H1 (cell line): ENCODE measurements around the gene PIMREG. TPM values are rescaled to one million over a fixed set of nuclear protein-coding genes. Genes with fewer than 3 reads are reported as not detected.

ENCODE experiments used
- BRCA1 ChIP-seq: IDR thresholded peaks from 2 replicates; pipeline ENCODE4 v1.6.1; 2012; ENCODE audit warnings: low read depth, low read length, improper control_type of control experiment
- YY1 ChIP-seq: IDR thresholded peaks from 2 replicates; pipeline ENCODE4 v1.6.1; 2011; ENCODE audit warnings: low read depth, mild to moderate bottlenecking, low read length
- polyA plus RNA-seq, 7 experiments: library from polyadenylated mRNA; depleted of rRNA in 3 of 7; stranded (reverse) in 5 of 7; unstranded in 2 of 7; fragments of >200 nt in 5 of 7; fragments of 200-250 nt in 2 of 7; gene quantifications; 1 replicate in 5 of 7; 2 replicates in 1 of 7; 4 replicates in 1 of 7; pipeline versions ENCODE4 v1.2.1 to v1.2.3, GENCODE V29; 2011 to 2013; ENCODE audit warnings: missing spikeins in 2 of 7, mixed read lengths in 2 of 7
- total RNA-seq: library from RNA; stranded (reverse); fragmentation: NEBNext Ultra II Directional; extraction: Animal tissue kit (Norgen Biotek cat#: 25700); gene quantifications from 2 replicates; pipeline ENCODE4 v1.2.1, GENCODE V29; 2021
- TF ChIP-seq, protein P1 (sequence below): fragments of 300-600 bp; sonication (generic); IDR thresholded peaks from 2 replicates; pipeline ENCODE4 v1.7.1; 2012; ENCODE audit warnings: low read length, moderate library complexity, mild to moderate bottlenecking, inconsistent platforms; ENCODE audit not compliant: insufficient replicate concordance
- TF ChIP-seq, protein P2 (sequence below): IDR thresholded peaks from 2 replicates; pipeline ENCODE4 v1.6.1; 2011; ENCODE audit warnings: low read length, improper control_type of control experiment

PIMREG gene
- total and polyA plus RNA-seq, 2 of the 8 experiments (the other 6 are each of a cell fraction or from before 2014, with no cell fraction given): 133 to 148 TPM

DNA sequence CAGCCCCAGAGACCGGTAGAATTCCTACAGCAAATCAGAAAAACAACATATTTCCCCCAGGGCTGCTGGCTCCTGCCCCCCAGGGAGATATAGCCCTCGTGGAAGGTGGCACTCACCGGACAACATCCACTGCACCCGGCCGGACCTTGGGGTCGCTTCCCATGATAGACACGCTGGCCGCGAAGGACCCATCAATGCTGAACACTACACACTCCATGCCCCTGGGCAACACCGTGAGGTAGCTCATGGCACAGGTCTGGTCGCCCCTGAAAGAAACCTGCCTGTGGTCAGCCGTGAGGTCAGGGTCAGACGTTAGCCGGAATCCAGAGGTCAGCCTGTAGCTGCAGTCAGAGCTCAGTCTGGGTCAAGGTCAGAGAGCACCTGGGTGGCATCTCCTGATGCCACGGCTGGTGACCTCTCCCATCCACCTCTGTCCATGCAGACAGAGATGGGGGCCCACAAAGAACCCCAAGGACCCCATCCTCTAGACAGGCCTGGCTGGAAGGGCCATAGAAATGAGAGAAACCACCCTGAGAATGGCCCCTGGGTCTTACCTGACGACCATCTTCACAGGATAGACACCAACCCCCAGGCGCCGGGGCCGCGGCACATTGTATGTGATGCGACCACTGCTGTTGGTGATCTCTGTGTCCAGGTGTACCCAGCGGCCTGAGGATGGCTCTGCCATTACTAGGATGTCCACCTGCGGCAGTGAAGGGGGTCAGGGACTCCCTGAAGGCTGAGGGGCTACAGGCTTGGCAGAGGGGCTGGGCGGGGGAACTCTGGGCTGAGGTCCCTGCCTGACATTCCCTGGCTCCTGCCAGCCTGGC, 19.6 kb downstream of the PIMREG start (continued):
- TF ChIP-seq, protein P1, sequence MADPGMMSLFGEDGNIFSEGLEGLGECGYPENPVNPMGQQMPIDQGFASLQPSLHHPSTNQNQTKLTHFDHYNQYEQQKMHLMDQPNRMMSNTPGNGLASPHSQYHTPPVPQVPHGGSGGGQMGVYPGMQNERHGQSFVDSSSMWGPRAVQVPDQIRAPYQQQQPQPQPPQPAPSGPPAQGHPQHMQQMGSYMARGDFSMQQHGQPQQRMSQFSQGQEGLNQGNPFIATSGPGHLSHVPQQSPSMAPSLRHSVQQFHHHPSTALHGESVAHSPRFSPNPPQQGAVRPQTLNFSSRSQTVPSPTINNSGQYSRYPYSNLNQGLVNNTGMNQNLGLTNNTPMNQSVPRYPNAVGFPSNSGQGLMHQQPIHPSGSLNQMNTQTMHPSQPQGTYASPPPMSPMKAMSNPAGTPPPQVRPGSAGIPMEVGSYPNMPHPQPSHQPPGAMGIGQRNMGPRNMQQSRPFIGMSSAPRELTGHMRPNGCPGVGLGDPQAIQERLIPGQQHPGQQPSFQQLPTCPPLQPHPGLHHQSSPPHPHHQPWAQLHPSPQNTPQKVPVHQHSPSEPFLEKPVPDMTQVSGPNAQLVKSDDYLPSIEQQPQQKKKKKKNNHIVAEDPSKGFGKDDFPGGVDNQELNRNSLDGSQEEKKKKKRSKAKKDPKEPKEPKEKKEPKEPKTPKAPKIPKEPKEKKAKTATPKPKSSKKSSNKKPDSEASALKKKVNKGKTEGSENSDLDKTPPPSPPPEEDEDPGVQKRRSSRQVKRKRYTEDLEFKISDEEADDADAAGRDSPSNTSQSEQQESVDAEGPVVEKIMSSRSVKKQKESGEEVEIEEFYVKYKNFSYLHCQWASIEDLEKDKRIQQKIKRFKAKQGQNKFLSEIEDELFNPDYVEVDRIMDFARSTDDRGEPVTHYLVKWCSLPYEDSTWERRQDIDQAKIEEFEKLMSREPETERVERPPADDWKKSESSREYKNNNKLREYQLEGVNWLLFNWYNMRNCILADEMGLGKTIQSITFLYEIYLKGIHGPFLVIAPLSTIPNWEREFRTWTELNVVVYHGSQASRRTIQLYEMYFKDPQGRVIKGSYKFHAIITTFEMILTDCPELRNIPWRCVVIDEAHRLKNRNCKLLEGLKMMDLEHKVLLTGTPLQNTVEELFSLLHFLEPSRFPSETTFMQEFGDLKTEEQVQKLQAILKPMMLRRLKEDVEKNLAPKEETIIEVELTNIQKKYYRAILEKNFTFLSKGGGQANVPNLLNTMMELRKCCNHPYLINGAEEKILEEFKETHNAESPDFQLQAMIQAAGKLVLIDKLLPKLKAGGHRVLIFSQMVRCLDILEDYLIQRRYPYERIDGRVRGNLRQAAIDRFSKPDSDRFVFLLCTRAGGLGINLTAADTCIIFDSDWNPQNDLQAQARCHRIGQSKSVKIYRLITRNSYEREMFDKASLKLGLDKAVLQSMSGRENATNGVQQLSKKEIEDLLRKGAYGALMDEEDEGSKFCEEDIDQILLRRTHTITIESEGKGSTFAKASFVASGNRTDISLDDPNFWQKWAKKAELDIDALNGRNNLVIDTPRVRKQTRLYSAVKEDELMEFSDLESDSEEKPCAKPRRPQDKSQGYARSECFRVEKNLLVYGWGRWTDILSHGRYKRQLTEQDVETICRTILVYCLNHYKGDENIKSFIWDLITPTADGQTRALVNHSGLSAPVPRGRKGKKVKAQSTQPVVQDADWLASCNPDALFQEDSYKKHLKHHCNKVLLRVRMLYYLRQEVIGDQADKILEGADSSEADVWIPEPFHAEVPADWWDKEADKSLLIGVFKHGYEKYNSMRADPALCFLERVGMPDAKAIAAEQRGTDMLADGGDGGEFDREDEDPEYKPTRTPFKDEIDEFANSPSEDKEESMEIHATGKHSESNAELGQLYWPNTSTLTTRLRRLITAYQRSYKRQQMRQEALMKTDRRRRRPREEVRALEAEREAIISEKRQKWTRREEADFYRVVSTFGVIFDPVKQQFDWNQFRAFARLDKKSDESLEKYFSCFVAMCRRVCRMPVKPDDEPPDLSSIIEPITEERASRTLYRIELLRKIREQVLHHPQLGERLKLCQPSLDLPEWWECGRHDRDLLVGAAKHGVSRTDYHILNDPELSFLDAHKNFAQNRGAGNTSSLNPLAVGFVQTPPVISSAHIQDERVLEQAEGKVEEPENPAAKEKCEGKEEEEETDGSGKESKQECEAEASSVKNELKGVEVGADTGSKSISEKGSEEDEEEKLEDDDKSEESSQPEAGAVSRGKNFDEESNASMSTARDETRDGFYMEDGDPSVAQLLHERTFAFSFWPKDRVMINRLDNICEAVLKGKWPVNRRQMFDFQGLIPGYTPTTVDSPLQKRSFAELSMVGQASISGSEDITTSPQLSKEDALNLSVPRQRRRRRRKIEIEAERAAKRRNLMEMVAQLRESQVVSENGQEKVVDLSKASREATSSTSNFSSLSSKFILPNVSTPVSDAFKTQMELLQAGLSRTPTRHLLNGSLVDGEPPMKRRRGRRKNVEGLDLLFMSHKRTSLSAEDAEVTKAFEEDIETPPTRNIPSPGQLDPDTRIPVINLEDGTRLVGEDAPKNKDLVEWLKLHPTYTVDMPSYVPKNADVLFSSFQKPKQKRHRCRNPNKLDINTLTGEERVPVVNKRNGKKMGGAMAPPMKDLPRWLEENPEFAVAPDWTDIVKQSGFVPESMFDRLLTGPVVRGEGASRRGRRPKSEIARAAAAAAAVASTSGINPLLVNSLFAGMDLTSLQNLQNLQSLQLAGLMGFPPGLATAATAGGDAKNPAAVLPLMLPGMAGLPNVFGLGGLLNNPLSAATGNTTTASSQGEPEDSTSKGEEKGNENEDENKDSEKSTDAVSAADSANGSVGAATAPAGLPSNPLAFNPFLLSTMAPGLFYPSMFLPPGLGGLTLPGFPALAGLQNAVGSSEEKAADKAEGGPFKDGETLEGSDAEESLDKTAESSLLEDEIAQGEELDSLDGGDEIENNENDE: no peak
- TF ChIP-seq BRCA1 (no peak), YY1 (no peak)
- TF ChIP-seq, protein P2, sequence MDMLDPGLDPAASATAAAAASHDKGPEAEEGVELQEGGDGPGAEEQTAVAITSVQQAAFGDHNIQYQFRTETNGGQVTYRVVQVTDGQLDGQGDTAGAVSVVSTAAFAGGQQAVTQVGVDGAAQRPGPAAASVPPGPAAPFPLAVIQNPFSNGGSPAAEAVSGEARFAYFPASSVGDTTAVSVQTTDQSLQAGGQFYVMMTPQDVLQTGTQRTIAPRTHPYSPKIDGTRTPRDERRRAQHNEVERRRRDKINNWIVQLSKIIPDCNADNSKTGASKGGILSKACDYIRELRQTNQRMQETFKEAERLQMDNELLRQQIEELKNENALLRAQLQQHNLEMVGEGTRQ: no peak
